OCI-LY7 (cell line): ENCODE results near the gene EVC.

Source experiments
- CTCF ChIP-seq: fragments of 200-600 bp; sonication (generic); conservative IDR thresholded peaks from 2 replicates; pipeline ENCODE4 v1.5.1; 2014; ENCODE audit warnings: mild to moderate bottlenecking, antibody characterized with exemption, low read length, moderate library complexity, mixed read lengths
- EZH2phosphoT487 ChIP-seq: fragments of 200-600 bp; sonication (generic); IDR thresholded peaks from 2 replicates; pipeline ENCODE4 v1.6.1; 2018; ENCODE audit warnings: low read depth, borderline replicate concordance, mild to moderate bottlenecking, mixed run types, antibody characterized with exemption, low read length, moderate library complexity, mixed read lengths

DNA sequence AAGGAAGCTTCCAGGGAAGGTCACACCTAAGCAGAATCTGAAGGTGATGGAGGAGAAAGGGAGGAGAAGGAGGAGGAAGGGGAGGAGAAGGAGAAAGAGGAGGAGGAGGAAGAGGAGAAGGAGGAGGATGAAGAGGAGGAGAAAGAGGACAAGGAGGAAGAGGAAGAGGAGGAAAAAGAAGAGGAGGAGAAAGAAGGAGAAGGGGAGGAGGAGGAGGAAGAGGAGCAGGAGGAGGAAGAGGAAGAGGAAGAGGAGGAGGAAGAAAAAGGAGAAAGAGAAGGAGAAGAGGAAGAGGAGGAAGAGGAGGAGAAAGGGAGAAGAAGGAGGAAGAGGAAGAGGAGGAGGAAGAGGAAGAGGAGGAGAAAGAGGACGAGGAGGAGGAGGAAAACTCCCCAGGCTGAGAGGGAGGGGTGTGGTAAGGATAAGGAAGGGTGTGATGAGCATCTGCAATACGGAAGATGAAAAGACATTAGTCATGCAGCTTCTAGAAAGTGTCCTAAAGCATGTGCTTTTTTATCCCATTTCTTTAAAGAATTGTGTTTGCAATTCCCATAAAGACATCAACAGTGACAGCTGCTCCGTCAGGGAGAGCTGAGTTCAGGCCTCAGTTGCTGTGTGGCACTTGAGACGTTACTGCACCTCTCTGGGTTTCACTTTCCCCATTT, 140.8 kb downstream of the EVC start:
- TF ChIP-seq EZH2phosphoT487 (no peak), CTCF (no peak)
